Measurements from ENCODE around the gene TRPV3. TPM values are rescaled to one million over a fixed set of nuclear protein-coding genes. Genes with fewer than 3 reads are reported as not detected.

Gene TRPV3
- total and polyA plus RNA-seq, 10 donors = 0.13 to 2.0 (median 0.99) TPM

GRCh38 chr17:3511852-3512504 lies 45.6 kb downstream of the TRPV3 start:
- no peak for TF ChIP-seq POLR2AphosphoS5 (IDR thresholded peaks at IDR 0.05)
- no peaks in the 10 kb centered on the region for H3K27me3 ChIP-seq (replicated peaks in 1 of 7)
- no peaks in the 10 kb centered on the region for H3K36me3 ChIP-seq
- H3K9me3 ChIP-seq = no peaks in the 10 kb centered on the region
- DNase-seq = no peak
- peak overlapping the region in 3 of 8 donors; percentile 1 to 47 (median 37) for H3K27ac ChIP-seq
- H3K4me1 ChIP-seq = no peaks in the 10 kb centered on the region
- WGBS, 5 donors = 74 to 87% (median 78%) methylated on average over 7 to 8 of the region's 8 CpGs
- intact Hi-C loops (cut with DNase I; ENCODE audit: low total_unique reads) = no loop called here
- H3K4me3 ChIP-seq = no peak overlapping the region

GRCh38 chr17:3510090-3510489 lies 47.5 kb downstream of the TRPV3 start:
- H3K4me1 ChIP-seq = no peaks in the 10 kb centered on the region
- no peak overlapping the region for H3K27ac ChIP-seq
- no peak for DNase-seq
- no peak for TF ChIP-seq POLR2AphosphoS5 (IDR thresholded peaks at IDR 0.05)
- no peak for TF ChIP-seq POLR2A (IDR thresholded peaks at IDR 0.05)
- no peak for TF ChIP-seq CTCF (IDR thresholded peaks at IDR 0.05 in 8 of 11, conservative IDR thresholded peaks at IDR 0.05 in 3 of 11)
- 65 to 67% (median 67%) methylated on average over 7 of the region's 7 CpGs for WGBS, 5 donors
- no peaks in the 10 kb centered on the region for H3K27me3 ChIP-seq (replicated peaks in 1 of 7)
- no peak overlapping the region for H3K4me3 ChIP-seq
- no peaks in the 10 kb centered on the region for H3K36me3 ChIP-seq
- intact Hi-C loops (cut with DNase I; ENCODE audit: low total_unique reads) = no loop called here
- H3K9me3 ChIP-seq = no peaks in the 10 kb centered on the region

GRCh38 chr17:3507869-3508268 lies 49.7 kb downstream of the TRPV3 start:
- H3K4me1 ChIP-seq = no peaks in the 10 kb centered on the region
- no peaks in the 10 kb centered on the region for H3K27me3 ChIP-seq (replicated peaks in 1 of 7)
- H3K9me3 ChIP-seq = no peaks in the 10 kb centered on the region
- TF ChIP-seq POLR2AphosphoS5 (IDR thresholded peaks at IDR 0.05) (no peak), CTCF (IDR thresholded peaks at IDR 0.05 in 8 of 11, conservative IDR thresholded peaks at IDR 0.05 in 3 of 11) (no peak), POLR2A (IDR thresholded peaks at IDR 0.05) (no peak)
- WGBS, 5 donors = 84 to 89% (median 87%) methylated on average over 3 of the region's 3 CpGs
- DNase-seq = no peak
- intact Hi-C loops (cut with DNase I; ENCODE audit: low total_unique reads) = no loop called here
- H3K4me3 ChIP-seq = no peak overlapping the region
- no peak overlapping the region for H3K27ac ChIP-seq
- no peaks in the 10 kb centered on the region for H3K36me3 ChIP-seq

- Histone ChIP-seq H3K36me3 (no peaks in the 10 kb centered on the region), H3K27me3 (replicated peaks in 1 of 7) (no peaks in the 10 kb centered on the region), H3K4me1 (no peaks in the 10 kb centered on the region), H3K9me3 (no peaks in the 10 kb centered on the region), H3K27ac (no peak overlapping the region), H3K4me3 (no peak overlapping the region)
- WGBS, 5 donors = 64 to 76% (median 70%) methylated on average over 1 of the region's 1 CpG
- intact Hi-C loops (cut with DNase I; ENCODE audit: low total_unique reads) = no loop called here
- TF ChIP-seq POLR2A (IDR thresholded peaks at IDR 0.05) = no peak
- TF ChIP-seq POLR2AphosphoS5 (IDR thresholded peaks at IDR 0.05) = no peak
- no peak for TF ChIP-seq CTCF (IDR thresholded peaks at IDR 0.05 in 8 of 11, conservative IDR thresholded peaks at IDR 0.05 in 3 of 11)
- no peak for DNase-seq
These were observed 50.5 kb downstream of the TRPV3 start for GRCh38 chr17:3507071-3507470.
